Measurements from ENCODE around the gene TTC8.

TTC8 gene

DNA sequence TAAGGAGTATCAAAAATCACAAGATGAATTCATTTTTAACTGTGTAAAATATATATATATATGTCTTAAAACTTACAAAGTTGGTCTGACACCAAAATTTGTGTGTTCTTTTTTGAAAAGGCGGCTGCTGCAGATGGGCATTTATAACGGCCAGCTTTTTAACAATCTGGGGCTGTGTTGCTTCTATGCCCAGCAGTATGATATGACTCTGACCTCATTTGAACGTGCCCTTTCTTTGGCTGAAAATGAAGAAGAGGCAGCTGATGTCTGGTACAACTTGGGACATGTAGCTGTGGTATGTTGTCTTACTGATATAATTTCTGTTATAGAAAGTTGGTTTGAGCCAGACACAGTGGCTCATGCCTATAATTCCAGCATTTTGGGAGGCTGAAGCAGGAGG lies 47.0 kb downstream of the TTC8 start:
- DNase-seq = no peak

DNA sequence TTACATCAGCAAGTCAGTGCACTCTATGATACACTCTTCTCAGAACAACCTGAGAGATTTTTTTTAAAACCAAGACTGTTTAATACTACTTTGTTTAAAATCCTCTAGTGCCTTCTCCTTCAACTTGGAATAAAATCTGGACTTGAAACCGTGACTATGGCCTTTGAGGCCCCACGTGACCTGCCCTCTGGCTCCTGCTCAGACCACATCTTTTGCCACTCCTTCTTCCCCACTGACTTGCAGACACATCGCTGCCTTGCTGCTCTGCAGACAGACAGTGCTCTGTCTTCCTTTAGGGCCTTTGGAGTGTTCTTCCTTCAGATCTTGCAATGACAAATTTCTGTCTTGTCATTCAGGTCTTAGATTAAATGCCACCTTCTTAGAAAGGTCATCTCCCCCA lies 48.5 kb downstream of the TTC8 start:
- no peak for DNase-seq

DNA sequence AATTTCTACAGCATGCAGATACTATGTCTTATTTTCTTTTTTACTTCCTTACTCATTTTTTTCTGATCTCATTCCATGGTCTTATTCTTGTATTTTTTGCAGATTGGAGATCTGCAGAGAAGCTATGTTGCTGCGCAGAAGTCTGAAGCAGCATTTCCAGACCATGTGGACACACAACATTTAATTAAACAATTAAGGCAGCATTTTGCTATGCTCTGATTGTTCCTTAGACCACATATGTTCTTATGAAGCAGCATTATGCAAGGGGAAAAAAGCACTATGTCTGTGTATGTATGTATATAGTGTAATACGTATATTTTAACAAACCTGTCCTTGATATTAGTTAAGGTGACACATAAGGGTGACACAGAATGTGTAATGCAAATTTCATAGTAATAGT lies 52.7 kb downstream of the TTC8 start:
- no peak for DNase-seq

DNA sequence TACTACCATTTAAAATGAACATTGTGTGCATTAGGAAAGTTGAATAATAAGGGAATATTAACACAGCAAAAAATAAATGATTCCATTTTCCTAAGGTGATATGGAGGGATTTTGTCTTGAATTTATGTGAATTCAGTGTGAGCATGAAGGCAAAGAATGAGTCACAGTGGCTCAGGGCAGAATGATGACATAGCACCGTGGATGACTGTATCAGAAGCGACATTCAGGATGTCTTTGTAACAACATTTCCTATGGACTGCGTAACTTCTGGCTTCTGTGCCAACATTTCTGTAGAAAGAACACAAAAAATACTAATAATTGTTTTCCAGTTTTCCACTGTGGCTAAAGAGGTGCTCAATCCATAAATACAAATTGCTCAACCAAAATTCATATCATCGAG lies 54.6 kb downstream of the TTC8 start:
- no peak for DNase-seq

DNA sequence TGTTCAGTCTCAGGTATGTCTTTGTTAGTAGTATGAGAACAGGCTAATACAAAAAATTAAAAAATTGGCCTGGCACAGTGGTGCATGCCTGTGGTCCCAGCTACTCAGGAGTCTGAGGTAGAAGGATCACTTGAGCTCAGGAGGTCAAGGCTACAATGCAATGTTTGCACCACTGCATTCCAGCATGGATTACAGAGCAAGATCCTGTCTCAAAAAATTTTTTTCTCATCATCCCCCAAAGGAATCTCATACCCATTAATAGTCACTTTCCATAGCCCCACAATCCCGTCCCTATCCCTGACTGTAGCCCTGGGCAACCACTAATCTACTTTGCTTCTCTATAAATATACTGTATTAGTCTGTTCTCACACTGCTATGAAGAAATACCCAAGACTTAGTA lies 57.8 kb downstream of the TTC8 start:
- DNase-seq = no peak

DNA sequence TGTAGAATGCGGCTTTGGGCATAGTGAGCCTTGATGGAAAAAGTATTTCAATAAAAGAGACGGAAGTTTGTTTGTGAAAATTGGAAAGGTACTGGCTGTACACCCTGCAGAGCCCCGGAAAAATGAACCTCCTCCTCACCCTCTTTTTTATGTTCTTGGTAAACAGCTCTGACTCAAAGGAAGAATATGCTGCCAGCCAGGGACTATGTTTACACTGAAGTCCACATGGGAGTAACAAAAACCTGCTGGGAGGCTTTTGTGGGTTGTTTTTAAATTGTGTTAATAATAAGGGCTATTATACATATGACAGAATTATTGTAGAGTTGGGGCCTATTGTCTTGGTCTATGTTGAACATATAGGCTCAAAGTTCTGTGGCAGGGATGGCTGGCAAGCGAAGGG lies 70.7 kb downstream of the TTC8 start:
- DNase-seq = no peak

DNA sequence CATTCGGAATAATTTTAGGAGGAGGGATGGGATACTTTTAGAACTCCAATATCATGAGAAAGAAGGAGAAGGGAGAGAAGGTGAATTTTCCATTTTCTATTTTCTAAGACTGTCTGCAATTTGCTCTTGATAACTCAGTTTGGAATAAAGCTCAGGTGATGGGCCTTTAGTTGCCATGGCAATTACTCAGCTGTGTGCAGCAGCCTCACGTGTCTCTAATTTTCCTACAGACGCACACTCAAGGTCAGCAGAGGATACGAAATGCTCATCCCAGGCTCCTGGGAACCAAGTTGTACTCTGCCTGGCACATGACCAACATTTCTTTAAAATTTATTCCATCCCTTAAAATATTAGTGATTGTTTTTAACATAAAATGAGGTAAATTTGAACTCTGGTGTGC lies 76.7 kb downstream of the TTC8 start:
- no peak for DNase-seq

DNA sequence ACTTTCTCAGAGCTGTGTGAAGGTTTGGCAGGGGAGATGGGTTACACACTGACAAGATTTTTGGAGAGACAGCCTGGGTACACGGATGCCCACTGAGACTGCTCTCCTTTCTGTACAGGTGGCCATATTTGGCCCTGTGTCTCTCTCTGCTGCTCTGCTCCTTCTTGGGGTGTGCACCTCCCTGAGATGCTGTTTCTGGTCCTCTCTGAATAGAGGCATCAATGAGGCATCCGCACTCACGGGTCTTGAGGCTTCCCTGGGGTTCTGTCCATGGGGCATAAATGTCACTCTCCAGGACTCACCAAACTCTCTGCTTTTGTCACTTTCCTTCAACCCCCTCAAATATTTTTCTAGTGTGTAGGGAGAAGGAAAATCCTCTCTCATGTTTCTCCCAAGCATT lies 77.5 kb downstream of the TTC8 start:
- no peak for DNase-seq

DNA sequence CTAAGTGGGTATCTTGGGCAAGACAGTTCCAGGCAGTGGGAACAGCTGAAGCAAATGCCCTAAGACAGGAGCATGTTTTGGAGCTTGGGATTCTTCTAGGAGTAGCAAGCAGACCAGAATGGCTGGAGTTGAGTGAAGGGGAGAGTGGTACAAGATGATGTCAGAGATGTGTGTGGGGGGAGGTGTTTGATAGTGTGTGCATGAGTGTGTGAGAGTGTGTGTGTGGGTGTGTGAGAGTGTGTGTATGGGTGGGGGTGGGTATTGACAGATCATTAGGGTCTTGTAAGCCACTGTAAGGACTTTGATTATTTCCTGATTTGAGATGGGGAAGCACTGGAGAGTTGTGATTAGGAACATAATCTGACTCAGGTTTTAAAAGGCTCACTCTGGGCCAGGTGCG lies 78.4 kb downstream of the TTC8 start:
- no peak for DNase-seq

DNA sequence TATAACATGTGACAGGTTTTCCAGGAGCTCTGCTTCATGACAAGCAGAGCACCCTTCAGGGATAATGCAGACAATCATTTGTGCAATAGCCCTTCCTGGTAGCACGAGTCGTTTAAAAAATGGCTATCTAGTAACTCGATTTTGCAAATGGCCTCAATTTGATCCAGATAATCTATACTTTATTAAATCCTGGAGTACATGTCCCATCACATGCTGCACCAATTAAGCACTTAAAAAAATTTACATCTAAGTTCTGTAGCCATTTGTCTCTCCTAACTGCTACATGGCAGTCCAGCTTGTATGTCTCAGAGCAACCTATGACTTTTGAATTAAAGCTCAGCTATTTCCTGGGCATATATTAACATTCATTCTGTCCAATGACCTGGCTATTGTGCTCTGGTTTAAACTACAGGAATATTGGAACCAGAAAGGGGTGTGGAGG lies 79.8 kb downstream of the TTC8 start:
- DNase-seq = no peak

DNA sequence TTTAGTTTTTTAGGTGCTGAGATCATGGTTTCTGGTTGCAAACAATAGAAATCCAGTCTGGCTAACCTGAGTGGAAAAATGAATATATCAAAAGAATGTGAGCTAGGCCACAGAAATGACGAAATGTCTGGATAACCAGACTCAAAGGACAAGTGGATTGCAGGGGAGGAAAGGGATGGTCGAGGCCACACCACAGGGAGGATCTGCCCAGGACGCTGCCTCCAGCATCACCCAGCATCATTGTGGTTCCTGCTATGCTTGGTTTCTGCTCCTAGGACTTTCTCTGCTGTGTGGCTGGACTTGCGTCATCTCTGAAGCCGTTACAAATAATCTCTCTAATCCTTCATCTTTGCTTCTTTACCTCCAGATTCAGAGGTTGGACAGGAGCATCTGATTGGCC lies 80.4 kb downstream of the TTC8 start:
- no peak for DNase-seq

DNA sequence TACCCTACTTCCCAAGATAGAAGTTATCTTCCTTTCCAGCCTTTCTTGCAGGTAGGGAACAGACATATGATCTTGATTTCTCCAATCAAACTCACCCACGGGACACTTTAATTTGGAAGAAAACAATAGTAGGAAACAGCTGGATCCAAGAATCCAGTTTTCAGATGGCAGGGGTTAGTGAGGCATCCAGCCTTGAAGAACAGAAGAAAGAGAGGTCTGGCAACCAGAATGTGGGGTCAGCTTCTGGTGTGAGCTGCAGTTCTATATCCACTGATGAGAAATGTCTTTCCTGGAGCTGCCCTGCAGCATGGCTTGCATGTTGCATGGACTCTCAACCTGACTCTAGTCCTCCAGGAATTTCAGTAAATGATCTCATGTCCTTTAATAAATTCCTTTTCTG lies 83.8 kb downstream of the TTC8 start:
- DNase-seq = no peak

DNA sequence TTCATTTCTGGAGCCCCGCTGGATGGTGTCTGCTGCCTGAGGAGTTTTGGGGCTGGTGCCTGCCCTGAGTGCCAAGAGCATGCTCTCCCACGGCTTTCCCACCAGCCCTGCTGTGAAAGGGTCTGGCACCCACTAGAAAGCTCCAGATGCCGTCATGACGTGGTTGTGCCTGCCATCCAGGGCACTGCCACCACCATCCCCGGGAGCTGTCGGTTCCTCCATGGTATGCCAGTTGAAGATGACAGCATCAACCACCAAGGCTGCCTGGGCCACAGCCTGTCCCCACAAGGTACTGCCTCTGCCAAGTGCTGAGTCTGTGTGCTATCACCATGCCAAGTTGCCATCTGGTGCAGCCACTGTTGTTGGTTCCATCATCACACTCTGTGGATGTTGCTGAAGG lies 85.9 kb downstream of the TTC8 start:
- no peak for DNase-seq

DNA sequence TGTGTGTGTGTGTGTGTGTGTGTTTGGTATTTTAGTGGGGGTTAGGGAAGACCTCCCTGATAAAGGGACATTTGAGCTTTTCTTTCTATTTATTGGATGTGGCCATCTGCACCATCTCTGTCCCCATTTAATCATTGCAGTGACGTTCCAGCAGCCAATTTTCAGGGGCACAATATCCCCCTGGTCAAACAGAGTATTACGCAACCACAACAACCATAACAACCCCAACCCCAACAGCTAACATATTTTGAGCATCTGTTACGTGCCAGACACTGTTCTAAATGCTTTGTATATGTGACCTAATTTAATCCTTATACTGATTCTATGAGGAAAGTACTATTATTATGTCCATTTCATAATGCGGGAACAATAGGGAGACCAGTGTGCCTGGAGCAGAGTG lies 87.4 kb downstream of the TTC8 start:
- no peak for DNase-seq

DNA sequence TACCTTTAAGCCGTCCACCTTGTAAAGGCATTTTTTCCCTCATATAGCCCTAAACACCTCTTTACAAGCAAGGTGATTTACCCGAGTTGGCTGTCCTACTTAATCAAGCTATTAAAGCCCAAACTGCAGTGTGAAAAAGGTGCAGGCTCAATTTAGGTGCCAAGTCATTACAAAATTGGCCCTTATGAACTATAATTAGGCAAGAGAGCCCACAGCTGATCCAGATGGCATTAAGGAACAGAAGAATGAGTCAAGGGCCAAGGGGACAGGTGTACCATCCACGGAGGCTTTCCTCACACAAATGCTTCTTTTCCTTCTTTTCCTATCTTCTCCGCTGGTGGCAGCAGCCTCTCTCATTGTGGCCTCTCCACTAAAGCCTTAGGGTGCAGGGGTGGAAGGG lies 90.5 kb downstream of the TTC8 start:
- DNase-seq = no peak

DNA sequence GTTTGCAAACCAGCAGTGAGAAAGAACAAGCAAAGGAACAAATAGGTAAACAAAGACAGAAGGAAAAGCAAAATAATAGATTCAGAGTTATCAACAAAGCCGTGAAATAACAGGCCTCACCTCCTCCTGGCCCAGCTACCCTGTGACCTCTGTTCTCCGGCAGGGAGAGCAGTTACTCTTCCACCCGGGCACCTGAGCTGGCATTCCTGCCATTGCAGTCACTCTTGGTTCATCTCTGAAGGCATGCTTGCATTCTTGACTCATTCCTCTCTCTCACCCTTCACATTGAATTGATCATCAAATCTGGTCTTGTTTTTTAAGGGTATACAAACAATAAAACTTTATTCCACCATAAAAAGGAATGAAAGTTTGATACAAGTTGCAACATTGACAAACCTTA lies 95.1 kb downstream of the TTC8 start:
- DNase-seq = no peak
